NCI-H748 treated with DMSO at 0.1 percent for 48 hours (cell line): ENCODE data around the gene RNF26.

Experiments used
- DNase-seq: peaks from one replicate; lab custom pipeline; 2025; lab: John Stamatoyannopoulos, UW

The RNF26 gene

DNA sequence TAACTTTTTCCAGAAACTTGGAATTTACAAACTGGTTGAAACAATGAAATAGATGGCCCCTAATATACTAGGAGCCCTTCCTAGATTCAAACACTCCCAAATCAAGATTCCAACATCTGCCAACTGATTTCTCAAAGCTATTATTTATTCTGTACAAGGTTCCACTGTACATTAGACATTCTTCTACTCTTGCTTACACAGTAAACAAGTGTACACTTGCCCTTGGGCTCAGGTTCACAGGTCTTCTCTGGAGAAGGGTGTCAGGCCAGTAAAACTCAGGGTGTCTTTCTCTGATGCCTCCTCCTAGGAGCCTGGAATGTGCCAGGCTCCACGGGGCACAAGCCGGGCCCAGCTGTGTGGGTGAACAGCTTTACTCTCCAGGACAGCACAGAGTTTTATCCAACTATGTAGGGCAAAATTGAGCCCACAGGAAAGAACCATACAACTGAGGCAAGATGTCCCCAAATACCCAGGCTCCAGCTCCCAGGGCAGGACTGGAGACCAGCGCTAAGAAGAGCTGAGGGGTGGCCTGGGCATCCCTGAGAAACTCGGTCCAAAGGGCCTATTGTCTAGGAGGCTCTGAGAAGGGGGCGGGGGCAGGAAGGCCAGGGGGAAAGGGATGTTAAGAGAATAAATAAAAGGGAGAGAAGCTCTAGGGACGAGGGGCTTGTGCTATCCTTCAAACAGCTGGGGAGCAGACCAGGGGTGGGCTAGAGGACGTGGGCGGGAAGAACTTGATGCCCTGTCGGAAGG, 20.9 kb downstream of the RNF26 start:
- no peak for DNase-seq

DNA sequence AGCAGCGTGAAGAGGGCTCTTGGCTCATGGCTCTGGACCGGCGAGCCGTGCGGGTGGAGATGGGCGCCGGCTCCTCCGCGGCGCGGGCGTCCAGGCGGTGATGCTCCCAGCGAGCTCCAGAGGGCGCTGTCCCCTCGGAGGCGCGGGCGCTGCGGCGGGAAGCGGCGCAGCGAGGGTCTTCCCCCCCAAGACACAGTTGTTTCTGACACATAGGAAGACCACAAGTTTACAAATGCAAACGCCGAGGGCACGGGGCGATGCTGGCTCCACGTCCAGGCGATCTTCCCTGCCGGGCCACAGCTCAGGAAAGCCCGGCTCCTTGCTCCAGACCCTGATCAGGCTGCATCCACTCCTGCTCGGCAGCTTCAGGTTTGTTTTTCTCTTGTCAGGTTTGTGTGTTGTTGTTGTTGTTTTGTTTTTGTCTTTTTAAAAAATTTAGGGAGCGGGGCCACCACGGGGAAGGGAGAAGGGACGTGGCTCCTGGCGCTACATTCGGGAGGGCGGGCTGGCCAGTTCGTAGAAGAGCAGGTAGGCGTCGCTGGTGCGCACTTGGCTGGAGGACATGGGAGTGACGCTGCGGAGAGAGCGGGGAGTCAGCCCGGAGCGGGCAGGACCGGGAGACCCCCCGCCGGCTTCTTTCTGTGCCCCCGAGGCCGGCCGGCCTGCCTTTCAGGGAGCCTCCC, 22.2 kb downstream of the RNF26 start:
- peak; percentile 63 for DNase-seq

DNA sequence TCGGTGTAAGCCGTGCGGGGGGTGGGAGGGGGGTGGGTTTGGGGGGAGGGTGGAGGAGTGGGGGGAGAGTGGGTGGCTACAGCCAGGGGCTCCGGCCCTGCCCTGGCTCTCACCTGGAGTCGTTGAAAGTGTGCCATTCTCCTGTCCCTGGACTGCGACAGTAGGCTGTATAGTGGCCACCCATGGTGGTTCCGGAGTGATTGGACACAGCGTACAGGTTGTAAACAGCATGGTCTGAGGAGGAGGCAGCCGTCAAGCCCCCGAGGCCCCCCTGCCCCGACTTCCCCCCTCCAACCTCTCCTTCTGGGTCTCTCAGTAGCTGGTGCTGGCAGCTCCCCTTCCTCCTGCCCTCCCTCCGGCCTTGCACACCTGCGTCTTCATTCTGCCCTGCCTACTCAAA, 22.7 kb downstream of the RNF26 start:
- no peak for DNase-seq

- no peak for DNase-seq
Measured at GRCh38 chr11:119359365-119360214, 25.3 kb downstream of the RNF26 start.

DNA sequence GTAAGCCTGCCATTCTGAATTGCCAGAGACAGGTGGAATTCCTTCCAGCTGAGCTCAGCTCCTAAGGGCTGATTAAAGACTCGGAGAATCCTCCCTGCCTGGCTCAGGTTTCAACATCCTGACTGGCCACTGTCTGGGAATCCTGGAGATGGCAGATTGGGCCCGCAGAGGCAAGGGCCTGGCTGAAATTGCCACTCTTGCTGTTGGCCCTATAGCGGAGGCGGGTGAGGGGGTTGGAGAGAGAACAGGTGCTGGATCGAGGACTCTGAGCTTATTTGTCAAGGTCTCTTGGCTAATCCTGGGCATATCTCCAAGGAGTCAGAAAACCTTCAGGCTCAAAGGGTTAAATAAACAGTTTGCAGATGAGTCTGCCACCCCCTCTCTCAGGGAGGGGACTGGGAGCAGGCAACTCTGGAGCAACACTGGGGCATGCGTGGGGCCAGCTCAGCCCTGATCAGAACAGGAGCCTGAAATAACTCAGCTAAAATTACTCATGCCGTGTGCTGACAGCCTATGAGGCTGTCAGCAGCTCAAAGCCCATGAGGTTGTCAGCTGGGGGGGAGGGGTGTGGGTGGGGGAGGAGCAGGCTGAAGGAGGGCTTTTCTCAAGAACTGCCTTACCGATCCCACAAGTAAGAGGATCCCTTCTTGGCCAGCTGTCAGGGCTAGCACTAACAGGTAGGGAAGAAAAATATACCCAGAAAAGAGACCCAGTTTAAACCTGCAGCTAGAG, 26.9 kb downstream of the RNF26 start:
- DNase-seq, result no peak

GRCh38 chr11:119361941-119362725, 27.8 kb downstream of the RNF26 start:
- DNase-seq, result no peak

GRCh38 chr11:119362741-119363080, 28.4 kb downstream of the RNF26 start:
- DNase-seq, result no peak

- DNase-seq, result no peak
Measured at GRCh38 chr11:119363081-119363850, 28.9 kb downstream of the RNF26 start.

- no peak for DNase-seq
Measured at GRCh38 chr11:119363851-119364590, 29.7 kb downstream of the RNF26 start.

GRCh38 chr11:119365071-119365591, 30.8 kb downstream of the RNF26 start:
- DNase-seq, result no peak

DNA sequence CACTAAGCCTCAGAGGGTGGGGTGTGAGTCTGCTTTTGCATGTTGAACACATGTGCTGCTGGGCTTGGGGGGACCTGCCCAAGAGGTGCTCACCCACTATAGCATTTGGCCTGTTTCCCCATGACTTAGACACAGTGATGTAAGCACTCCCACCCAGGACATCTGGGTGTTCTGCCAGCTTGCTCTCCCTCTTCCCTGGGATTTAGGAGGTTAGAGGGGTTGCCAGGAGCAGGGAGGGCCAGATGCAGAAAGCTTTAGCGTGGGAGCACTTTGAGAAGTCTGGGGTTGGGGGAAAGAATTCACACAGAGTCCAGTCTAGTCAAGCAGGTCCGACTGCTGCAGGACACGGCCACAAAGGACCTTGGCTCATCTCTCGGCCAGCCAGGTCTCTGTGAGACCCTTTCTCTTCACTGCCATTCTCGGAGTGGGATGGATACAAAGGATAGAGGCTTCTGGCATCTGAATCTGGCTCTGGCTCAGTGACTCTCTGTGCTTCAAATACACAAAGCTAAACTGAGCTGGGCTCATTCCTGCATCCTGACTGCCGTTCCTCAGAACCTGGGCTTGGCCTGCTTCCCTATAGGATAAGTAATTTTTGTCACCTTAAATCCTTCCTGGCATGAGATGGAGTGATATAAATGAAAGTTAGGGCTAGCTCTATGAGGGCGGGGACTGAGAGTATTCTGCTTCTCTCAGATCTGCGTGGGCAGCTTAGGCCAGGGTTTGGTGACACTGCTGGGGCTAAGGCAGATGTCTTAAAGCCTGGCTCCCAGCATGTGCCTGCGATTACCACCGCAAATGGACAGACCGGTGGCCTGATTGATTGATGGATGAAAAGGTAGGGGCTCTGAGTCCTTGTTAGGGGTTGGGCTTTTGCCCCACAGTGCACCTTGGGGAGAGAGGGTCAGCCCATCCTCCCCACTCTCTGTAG, 32.6 kb downstream of the RNF26 start:
- no peak for DNase-seq

- DNase-seq, result no peak
Measured at GRCh38 chr11:119367661-119368120, 33.4 kb downstream of the RNF26 start.

DNA sequence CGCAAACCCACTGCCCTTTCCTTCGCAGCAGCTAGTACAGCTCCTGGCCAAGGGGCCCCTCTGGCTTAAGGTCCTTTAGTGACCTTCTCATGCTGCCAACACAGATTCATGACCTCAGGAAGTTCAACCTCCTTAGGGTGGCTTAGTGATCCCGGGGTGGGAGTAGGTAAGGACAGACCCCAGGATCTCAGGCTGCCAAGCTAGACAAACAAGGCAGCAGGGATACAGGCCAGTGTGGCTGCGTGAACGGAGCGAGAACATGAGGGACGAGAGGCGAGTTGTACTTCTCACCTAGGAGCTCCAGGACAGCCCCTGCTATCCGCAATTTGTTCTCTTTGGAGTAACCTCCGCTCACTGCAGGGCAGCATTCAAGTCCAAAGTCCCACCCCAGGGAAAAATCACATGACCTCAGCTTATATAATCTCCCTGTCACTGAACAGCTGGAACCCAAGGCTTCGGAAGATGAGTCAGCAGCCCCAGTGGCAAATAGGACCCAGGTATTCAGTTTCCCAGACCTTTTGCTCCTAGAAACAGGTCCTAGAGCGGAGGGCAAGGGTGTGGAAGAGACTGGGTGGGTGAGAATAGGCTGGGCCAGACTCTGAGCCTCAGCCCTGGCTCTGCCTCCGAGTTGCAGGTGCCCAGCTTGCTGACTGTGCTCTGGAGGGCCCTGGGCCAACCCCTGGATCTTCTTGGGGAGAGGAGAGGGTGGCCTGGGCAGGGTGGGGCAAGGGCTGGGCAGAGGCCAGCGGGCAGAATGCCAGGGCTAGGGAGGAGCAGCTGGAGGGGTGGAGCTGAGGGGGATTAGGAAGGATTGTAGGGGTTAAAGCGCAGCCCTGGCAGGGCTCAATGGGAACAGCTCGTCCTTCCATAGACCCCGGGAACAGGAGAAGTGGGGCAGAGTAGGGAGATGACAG, 34.1 kb downstream of the RNF26 start:
- DNase-seq, result no peak

- no peak for DNase-seq
Measured at GRCh38 chr11:119369132-119369925, 35.0 kb downstream of the RNF26 start.

- no peak for DNase-seq
Measured at GRCh38 chr11:119370486-119371046, 36.2 kb downstream of the RNF26 start.

GRCh38 chr11:119371067-119371601, 36.8 kb downstream of the RNF26 start:
- no peak for DNase-seq
